ENCODE data around the gene PSMA5. TPM values are rescaled to one million over a fixed set of nuclear protein-coding genes. Genes with fewer than 3 reads are reported as not detected.

Gene PSMA5
- total and polyA plus RNA-seq, 10 of the 15 experiments (the other 5 are each of a cell fraction or from before 2014, with no cell fraction given) = 58.7 to 271 (median 187) TPM

- H3K27me3 ChIP-seq (replicated peaks in 1 of 2; ENCODE audit: control insufficient read depth in 2 of 2, insufficient read depth in 2 of 2, low read length in 1 of 2) = peaks cover 1 to 4% of the 10 kb centered on the region in 2 experiments; a peak in 3 of 4 replicates
- H3K4me2 ChIP-seq (ENCODE audit: control insufficient read depth, insufficient read depth) = no peak overlapping the region
- H3K4me3 ChIP-seq = no peak overlapping the region
- ChIA-PET RAD21 (ENCODE audit: unreplicated experiment) (interaction anchor here (0.6 to 6.0 kb wide), 10 partner anchors 8 to 199 kb away, joined by 3 to 87 read pairs (median 4); partner anchors contain the start of genes CYB561D1 and PSRC1), CTCF (interaction anchor here (0.7 to 8.0 kb wide), 28 partner anchors 10 to 201 kb away, joined by 3 to 241 read pairs (median 7); partner anchors contain the start of genes MYBPHL, PSMA5 and PSRC1), POLR2A (interaction anchor here (0.9 kb wide), 1 partner anchor 25 kb away, joined by 4 read pairs; no protein-coding TSS in a partner anchor), SMC1A (ENCODE audit: uncharacterized antibody, unreplicated experiment) (interaction anchor here (0.7 to 6.6 kb wide), 20 partner anchors 9 to 236 kb away, joined by 3 to 113 read pairs (median 4); partner anchors contain the start of gene PSRC1)
- H3K79me2 ChIP-seq (ENCODE audit: control insufficient read depth, insufficient read depth, low read length) = no peaks in the 10 kb centered on the region
- peaks cover 2 to 22% of the 10 kb centered on the region in 2 experiments for H3K36me3 ChIP-seq (ENCODE audit: control insufficient read depth in 2 of 2, insufficient read depth in 2 of 2, low read length in 1 of 2)
- 94% methylated on average over 3 of the region's 3 CpGs for WGBS (ENCODE audit: insufficient coverage, insufficient replicate concordance, low lambda C conversion rate, missing lambda C conversion rate)
- no peak overlapping the region for H3K27ac ChIP-seq (ENCODE audit: control insufficient read depth, insufficient read depth)
- TF ChIP-seq YBX1 (IDR thresholded peaks at IDR 0.05) = no peak
- TF ChIP-seq RCOR1 (conservative IDR thresholded peaks at IDR 0.05; ENCODE audit: low read depth, low read length) = no peak
- TF ChIP-seq TARDBP (IDR thresholded peaks at IDR 0.05; ENCODE audit: borderline replicate concordance) = no peak
- TF ChIP-seq CREB1 (IDR thresholded peaks at IDR 0.05; ENCODE audit: low read depth) = no peak
- no peak for TF ChIP-seq CHD4 (IDR thresholded peaks at IDR 0.05)
- no peak for TF ChIP-seq FOS (IDR thresholded peaks at IDR 0.05; ENCODE audit: borderline replicate concordance, extremely low read depth, insufficient read length)
- TF ChIP-seq ZNF274 (IDR thresholded peaks at IDR 0.05; ENCODE audit: insufficient read depth, insufficient read length) = no peak
- TF ChIP-seq PAX5 (IDR thresholded peaks at IDR 0.05; ENCODE audit: borderline replicate concordance, low read depth, low read length) = no peak
- TF ChIP-seq, protein P1, sequence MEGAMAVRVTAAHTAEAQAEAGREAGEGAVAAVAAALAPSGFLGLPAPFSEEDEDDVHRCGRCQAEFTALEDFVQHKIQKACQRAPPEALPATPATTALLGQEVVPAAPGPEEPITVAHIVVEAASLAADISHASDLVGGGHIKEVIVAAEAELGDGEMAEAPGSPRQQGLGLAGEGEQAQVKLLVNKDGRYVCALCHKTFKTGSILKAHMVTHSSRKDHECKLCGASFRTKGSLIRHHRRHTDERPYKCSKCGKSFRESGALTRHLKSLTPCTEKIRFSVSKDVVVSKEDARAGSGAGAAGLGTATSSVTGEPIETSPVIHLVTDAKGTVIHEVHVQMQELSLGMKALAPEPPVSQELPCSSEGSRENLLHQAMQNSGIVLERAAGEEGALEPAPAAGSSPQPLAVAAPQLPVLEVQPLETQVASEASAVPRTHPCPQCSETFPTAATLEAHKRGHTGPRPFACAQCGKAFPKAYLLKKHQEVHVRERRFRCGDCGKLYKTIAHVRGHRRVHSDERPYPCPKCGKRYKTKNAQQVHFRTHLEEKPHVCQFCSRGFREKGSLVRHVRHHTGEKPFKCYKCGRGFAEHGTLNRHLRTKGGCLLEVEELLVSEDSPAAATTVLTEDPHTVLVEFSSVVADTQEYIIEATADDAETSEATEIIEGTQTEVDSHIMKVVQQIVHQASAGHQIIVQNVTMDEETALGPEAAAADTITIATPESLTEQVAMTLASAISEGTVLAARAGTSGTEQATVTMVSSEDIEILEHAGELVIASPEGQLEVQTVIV (IDR thresholded peaks at IDR 0.05; ENCODE audit: borderline replicate concordance, partially characterized antibody) = no peak
- no peak for TF ChIP-seq MYB (IDR thresholded peaks at IDR 0.05; ENCODE audit: borderline replicate concordance, low read depth, low read length)
- in situ Hi-C loops (cut with MboI) = loop anchor here (5.0 kb wide), 1 partner anchor 138 kb away; no protein-coding TSS in a partner anchor
- no peak for DNase-seq (ENCODE audit: low read depth, low spot score)
- H4K20me1 ChIP-seq (ENCODE audit: control insufficient read depth, insufficient read depth) = no peaks in the 10 kb centered on the region
- no TSS peak for BruUV-seq (replicated peaks)
- no peak overlapping the region for H2AFZ ChIP-seq (ENCODE audit: control insufficient read depth, low read depth, low read length)
- intact Hi-C loops (cut with micrococcal nuclease; ENCODE audit: unreplicated experiment) = no loop called here
- H3K4me1 ChIP-seq (ENCODE audit: control insufficient read depth, insufficient read depth, low read length) = no peaks in the 10 kb centered on the region; the same call in 1 of the 2 replicates
- ATAC-seq = no peak
- H3K9ac ChIP-seq (ENCODE audit: control insufficient read depth, insufficient read depth, low read length) = no peak overlapping the region
- no peak for FAIRE-seq
- H3K9me3 ChIP-seq (replicated peaks; ENCODE audit: control insufficient read depth, insufficient read depth, low read length) = no peaks in the 10 kb centered on the region
Measured at GRCh38 chr1:109400035-109400655, 26.1 kb downstream of the PSMA5 start.
